GM12878 (cell line): ENCODE results near the gene MX1. TPM values are rescaled to one million over a fixed set of nuclear protein-coding genes. Genes with fewer than 3 reads are reported as not detected.

Experiments used
- ATAC-seq: fragments of 200-7000 bp; cut with Tn5 transposase; 3 replicates; pipeline ENCODE4 v1.9.1; 2020; ENCODE audit warnings: mild to moderate bottlenecking, moderate library complexity
- BruUV-seq: library from RNA; stranded (reverse); fragments of 400-500 nt; replicated peaks from 2 replicates; lab custom pipeline; 2021; lab: Mats Ljungman, UMichigan
- CTCF ChIA-PET: fragments of 300-600 bp; sonication (Branson Sonifier 250); formaldehyde crosslinking; extraction: SDS; loops from one replicate; lab custom pipeline; 2021; ENCODE audit warnings: inconsistent platforms; lab: Yijun Ruan, JAX
- POLR2A ChIA-PET: fragments of 350-600 bp; formaldehyde crosslinking; extraction: SDS; loops from one replicate; lab custom pipeline; 2021; ENCODE audit warnings: inconsistent platforms; lab: Charles Lee
- RAD21 ChIA-PET: fragments of 300-600 bp; sonication (Branson Sonifier 250); formaldehyde crosslinking; loops from one replicate; lab custom pipeline; 2023; ENCODE audit warnings: antibody characterized with exemption; ENCODE audit not compliant: unreplicated experiment; lab: Charles Lee
- SMC1A ChIA-PET: fragments of 300-600 bp; sonication (Branson Sonifier 250); formaldehyde crosslinking; loops from one replicate; lab custom pipeline; 2023; ENCODE audit not compliant: unreplicated experiment, uncharacterized antibody; lab: Charles Lee
- DNase-seq: peaks from one replicate; pipeline ENCODE4 v3.0.0-alpha.2; 2011; ENCODE audit warnings: low read depth, low spot score
- FAIRE-seq: peaks from 3 replicates; lab custom pipeline; 2011; peaks lifted over from hg19 to GRCh38; lab: Jason Lieb, UNC
- H2AFZ ChIP-seq: 2 replicates; pipeline ENCODE4 v1.6.0; 2011; ENCODE audit warnings: low read depth, low read length, control low read depth; ENCODE audit not compliant: control insufficient read depth
- H3K27ac ChIP-seq: 2 replicates; pipeline ENCODE4 v1.5.1; 2011; ENCODE audit warnings: control low read depth; ENCODE audit not compliant: control insufficient read depth, insufficient read depth
- H3K27me3 ChIP-seq, 2 experiments: replicated peaks in 1 of 2; 2 replicates each; pipeline versions ENCODE4 v1.6.0 to v1.6.1; 2011; ENCODE audit warnings: low read length in 1 of 2; ENCODE audit not compliant: control insufficient read depth in 2 of 2, insufficient read depth in 2 of 2
- H3K36me3 ChIP-seq, 2 experiments: 2 replicates each; pipeline ENCODE4 v1.5.1; 2011; ENCODE audit warnings: low read length in 1 of 2; ENCODE audit not compliant: control insufficient read depth in 2 of 2, insufficient read depth in 2 of 2
- H3K4me1 ChIP-seq: 2 replicates; pipeline ENCODE4 v1.6.1; 2011; ENCODE audit warnings: mild to moderate bottlenecking, low read length, moderate library complexity, mixed read lengths; ENCODE audit not compliant: control insufficient read depth, insufficient read depth
- H3K4me2 ChIP-seq: 2 replicates; pipeline ENCODE4 v1.6.0; 2011; ENCODE audit warnings: control low read depth; ENCODE audit not compliant: control insufficient read depth, insufficient read depth
- H3K4me3 ChIP-seq: fragments of 200-600 bp; sonication (generic); 2 replicates; pipeline ENCODE4 v1.5.1; 2016
- H3K79me2 ChIP-seq: 2 replicates; pipeline ENCODE4 v1.6.0; 2011; ENCODE audit warnings: low read length; ENCODE audit not compliant: control insufficient read depth, insufficient read depth
- H3K9ac ChIP-seq: 2 replicates; pipeline ENCODE4 v1.8.0; 2011; ENCODE audit warnings: low read length, control low read depth, mixed read lengths; ENCODE audit not compliant: control insufficient read depth, insufficient read depth
- H3K9me3 ChIP-seq: replicated peaks from 3 replicates; pipeline ENCODE4 v1.5.1; 2011; ENCODE audit warnings: mild to moderate bottlenecking, low read length; ENCODE audit not compliant: control insufficient read depth, insufficient read depth
- H4K20me1 ChIP-seq: 2 replicates; pipeline ENCODE4 v1.6.0; 2011; ENCODE audit not compliant: control insufficient read depth, insufficient read depth
- CREM ChIP-seq: IDR thresholded peaks from 2 replicates; pipeline ENCODE4 v1.6.1; 2014; ENCODE audit warnings: antibody characterized with exemption, low read depth
- HDGF ChIP-seq: fragments of 450-650 bp; IDR thresholded peaks from 2 replicates; pipeline ENCODE4 v1.6.1; 2016; ENCODE audit warnings: antibody characterized with exemption
- IRF5 ChIP-seq: fragments of 450-650 bp; IDR thresholded peaks from 2 replicates; pipeline ENCODE4 v1.6.1; 2017; ENCODE audit warnings: borderline replicate concordance
- NRF1 ChIP-seq: conservative IDR thresholded peaks from 2 replicates; pipeline ENCODE4 v1.6.1; 2011; ENCODE audit warnings: mild to moderate bottlenecking, low read depth, low read length, improper control_type of control experiment
- RELB ChIP-seq: fragments of 450-650 bp; IDR thresholded peaks from 2 replicates; pipeline ENCODE4 v1.6.1; 2017; ENCODE audit warnings: low read depth, mild to moderate bottlenecking, moderate library complexity
- SUPT20H ChIP-seq: IDR thresholded peaks from 2 replicates; pipeline ENCODE4 v1.6.1; 2011; ENCODE audit warnings: low read depth, mild to moderate bottlenecking, low read length, moderate library complexity, borderline replicate concordance; ENCODE audit not compliant: control insufficient read depth
- TCF3 ChIP-seq: IDR thresholded peaks from 2 replicates; pipeline ENCODE4 v1.6.1; 2012; ENCODE audit warnings: low read depth, mild to moderate bottlenecking, low read length, borderline replicate concordance; ENCODE audit not compliant: insufficient read depth
- WRNIP1 ChIP-seq: IDR thresholded peaks from 2 replicates; pipeline ENCODE4 v1.6.1; 2011; ENCODE audit warnings: low read depth, low read length, improper control_type of control experiment, borderline replicate concordance
- ZNF622 ChIP-seq: fragments of 450-650 bp; IDR thresholded peaks from 2 replicates; pipeline ENCODE4 v1.6.1; 2017; ENCODE audit warnings: mild to moderate bottlenecking, inconsistent platforms
- WGBS: methylation state at CpG from one replicate; pipeline ENCODE4 v1.1.6; 2016; ENCODE audit warnings: low lambda C conversion rate; ENCODE audit not compliant: insufficient replicate concordance, insufficient coverage; ENCODE audit errors: missing lambda C conversion rate; 5-methylcytosine and 5-hydroxymethylcytosine counted together
- in situ Hi-C: fragments of 300-500 bp; cut with MboI; formaldehyde crosslinking; loops from 9 replicates; pipeline ENCODE4 v1.14.3; 2018; ENCODE audit warnings: mixed read lengths
- intact Hi-C: fragments of 100-400 bp; cut with micrococcal nuclease; formaldehyde crosslinking; loops from one replicate; pipeline ENCODE4 v1.14.2; 2022; ENCODE audit not compliant: unreplicated experiment
- polyA plus RNA-seq, 11 experiments: library from polyadenylated mRNA; depleted of rRNA in 4 of 11; unstranded in 6 of 11; stranded (reverse) in 5 of 11; fragments of >200 nt; fragmentation: Nextera tagmentation in 4 of 11; fragmentation: Illumina TruSeq in 1 of 11; extraction: Ambion mirVana in 4 of 11; extraction: Trizol in 1 of 11; gene quantifications; 1 replicate in 1 of 11; 2 replicates in 10 of 11; pipeline versions ENCODE4 v1.2.1 to v1.2.3, GENCODE V29; 2011 to 2016; ENCODE audit warnings: inconsistent platforms in 2 of 11, missing spikeins in 2 of 11, low read depth in 1 of 11
- total RNA-seq, 4 experiments: library from RNA; depleted of rRNA in 3 of 4; stranded (reverse); fragments of >200 nt in 3 of 4; fragmentation: Illumina TruSeq in 1 of 4; extraction: Trizol in 1 of 4; gene quantifications; 2 replicates each; pipeline versions ENCODE4 v1.2.1 to v1.2.3, GENCODE V29; 2013 to 2021

The MX1 gene
- total and polyA plus RNA-seq, 10 of the 15 experiments (the other 5 are each of a cell fraction or from before 2014, with no cell fraction given) = 75.9 to 385 (median 302) TPM

GRCh38 chr21:41488080-41488479 is 62.0 kb downstream of the MX1 start:
- Histone ChIP-seq H3K27me3 (no peaks in the 10 kb centered on the region; a peak in 1 of 4 replicates), H3K79me2 (no peaks in the 10 kb centered on the region), H3K9me3 (no peaks in the 10 kb centered on the region), H3K4me3 (no peak overlapping the region), H4K20me1 (no peaks in the 10 kb centered on the region), H3K27ac (no peak overlapping the region), H3K4me2 (no peak overlapping the region), H3K4me1 (no peaks in the 10 kb centered on the region), H3K36me3 (no peaks in the 10 kb centered on the region), H3K9ac (no peak overlapping the region), H2AFZ (no peak overlapping the region)
- in situ Hi-C loops (no loop called here), intact Hi-C loops (no loop called here)
- BruUV-seq = no TSS peak
- no peak for DNase-seq
- ChIA-PET POLR2A (no interaction called here), RAD21 (no interaction called here), CTCF (no interaction called here), SMC1A (no interaction called here)
- TF ChIP-seq ZNF622 = no peak
- no peak for TF ChIP-seq HDGF
- no peak for TF ChIP-seq CREM
- TF ChIP-seq RELB = no peak
- TF ChIP-seq IRF5 = no peak
- no peak for TF ChIP-seq WRNIP1
- TF ChIP-seq NRF1 = no peak
- no peak for TF ChIP-seq TCF3
- no peak for TF ChIP-seq SUPT20H
- no peak for ATAC-seq
- 43% methylated on average over 14 of the region's 14 CpGs for WGBS
- FAIRE-seq = no peak
